CD14-positive monocyte (primary cell): ENCODE measurements around the gene DENND5B. TPM values are rescaled to one million over a fixed set of nuclear protein-coding genes. Genes with fewer than 3 reads are reported as not detected.

Experiments
- DNase-seq, 3 donors: peaks; one replicate each; pipeline ENCODE4 v3.0.0-alpha.2; 2011 to 2022
- H2AFZ ChIP-seq: 2 replicates; pipeline ENCODE4 v1.6.0; 2012; ENCODE audit warnings: mild to moderate bottlenecking, low read depth, low read length, inconsistent platforms; ENCODE audit not compliant: insufficient read depth, poor library complexity, severe bottlenecking
- H3K27ac ChIP-seq, 2 donors: 1 replicate in 1 of 2; 2 replicates in 1 of 2; pipeline ENCODE4 v1.5.1; 2012 to 2013; ENCODE audit warnings: low read length in 2 of 2, control low read depth in 1 of 2, inconsistent platforms in 1 of 2, low read depth in 1 of 2, mild to moderate bottlenecking in 1 of 2
- H3K27me3 ChIP-seq, 2 donors: one replicate each; pipeline versions ENCODE4 v1.6.0 to v1.6.1; 2011 to 2013; ENCODE audit warnings: low read length in 2 of 2; ENCODE audit not compliant: control insufficient read depth in 2 of 2, insufficient read depth in 2 of 2
- H3K36me3 ChIP-seq, 2 donors: replicated peaks in 1 of 2; 1 replicate in 1 of 2; 2 replicates in 1 of 2; pipeline versions ENCODE4 v1.5.1 to v1.6.1; 2012 to 2013; ENCODE audit warnings: low read length in 2 of 2, control low read depth in 1 of 2, inconsistent platforms in 1 of 2, mild to moderate bottlenecking in 1 of 2; ENCODE audit not compliant: insufficient read depth in 2 of 2, control insufficient read depth in 1 of 2
- H3K4me1 ChIP-seq, 2 donors: 1 replicate in 1 of 2; 2 replicates in 1 of 2; pipeline versions ENCODE4 v1.5.1 to v1.6.1; 2012 to 2013; ENCODE audit warnings: low read length in 2 of 2, control low read depth in 1 of 2, inconsistent platforms in 1 of 2, mild to moderate bottlenecking in 1 of 2, moderate library complexity in 1 of 2; ENCODE audit not compliant: insufficient read depth in 2 of 2, control insufficient read depth in 1 of 2
- H3K4me2 ChIP-seq: replicated peaks from 2 replicates; pipeline ENCODE3; 2012; ENCODE audit warnings: low read length, moderate library complexity, mild to moderate bottlenecking; ENCODE audit not compliant: poor library complexity, severe bottlenecking; ENCODE audit errors: extremely low read depth
- H3K4me3 ChIP-seq, 3 experiments: fragments of 200-600 bp in 1 of 3; sonication (generic) in 1 of 3; replicated peaks in 1 of 3; 1 replicate in 2 of 3; 2 replicates in 1 of 3; pipeline ENCODE4 v1.5.1; 2011 to 2013; ENCODE audit warnings: low read length in 3 of 3, mild to moderate bottlenecking in 3 of 3, control low read depth in 2 of 3, low read depth in 2 of 3, inconsistent platforms in 1 of 3, moderate library complexity in 1 of 3
- H3K79me2 ChIP-seq: 2 replicates; pipeline ENCODE4 v1.6.0; 2012; ENCODE audit warnings: mild to moderate bottlenecking, control low read depth, inconsistent platforms, low read length, moderate library complexity; ENCODE audit not compliant: insufficient read depth
- H3K9ac ChIP-seq: 2 replicates; pipeline ENCODE4 v1.6.0; 2017; ENCODE audit warnings: low read length, mild to moderate bottlenecking; ENCODE audit not compliant: insufficient read depth, poor library complexity, severe bottlenecking
- H3K9me3 ChIP-seq, 2 donors: replicated peaks in 1 of 2; 1 replicate in 1 of 2; 2 replicates in 1 of 2; pipeline versions ENCODE4 v1.5.1 to v1.6.1; 2012 to 2013; ENCODE audit warnings: low read length in 2 of 2, control low read depth in 1 of 2; ENCODE audit not compliant: control insufficient read depth in 1 of 2, insufficient read depth in 1 of 2
- H4K20me1 ChIP-seq: 2 replicates; pipeline ENCODE4 v1.6.0; 2012; ENCODE audit warnings: mild to moderate bottlenecking, low read length, control low read depth, moderate library complexity; ENCODE audit not compliant: insufficient read depth
- H3K27ac Mint-ChIP-seq, 7 donors: one replicate each; pipeline ENCODE4 v1.8.0; 2020; ENCODE audit warnings: mild to moderate bottlenecking in 7 of 7, mixed read lengths in 7 of 7, moderate library complexity in 6 of 7, inconsistent platforms in 2 of 7
- H3K27me3 Mint-ChIP-seq, 3 donors: one replicate each; pipeline ENCODE4 v1.8.0; 2021 to 2022; ENCODE audit warnings: low read depth in 3 of 3, mild to moderate bottlenecking in 3 of 3, mixed read lengths in 3 of 3, moderate library complexity in 3 of 3, inconsistent platforms in 1 of 3
- H3K36me3 Mint-ChIP-seq, 2 donors: one replicate each; pipeline ENCODE4 v1.8.0; 2020; ENCODE audit warnings: mixed read lengths in 2 of 2, inconsistent platforms in 1 of 2, mild to moderate bottlenecking in 1 of 2
- H3K4me1 Mint-ChIP-seq: one replicate; pipeline ENCODE4 v1.8.0; 2020; ENCODE audit warnings: mild to moderate bottlenecking, mixed read lengths
- H3K4me3 Mint-ChIP-seq, 2 donors: one replicate each; pipeline ENCODE4 v1.8.0; 2020; ENCODE audit warnings: mild to moderate bottlenecking in 2 of 2, mixed read lengths in 2 of 2, moderate library complexity in 1 of 2
- H3K9me3 Mint-ChIP-seq, 7 donors: one replicate each; pipeline ENCODE4 v1.8.0; 2020 to 2022; ENCODE audit warnings: mixed read lengths in 7 of 7, mild to moderate bottlenecking in 6 of 7, moderate library complexity in 6 of 7, inconsistent platforms in 2 of 7
- WGBS: methylation state at CpG from one replicate; pipeline ENCODE4 v1.1.5; 2013; ENCODE audit warnings: missing lambda C conversion rate; ENCODE audit not compliant: insufficient coverage; 5-methylcytosine and 5-hydroxymethylcytosine counted together
- intact Hi-C, 2 donors: fragments of 100-400 bp; cut with micrococcal nuclease; formaldehyde crosslinking; loops; one replicate each; pipeline versions ENCODE4 v1.15.0 to v1.15.1; 2023
- polyA plus RNA-seq, 3 donors: library from polyadenylated mRNA; depleted of rRNA in 1 of 3; unstranded in 2 of 3; stranded (reverse) in 1 of 3; fragments of 300-500 nt in 2 of 3; fragments of >200 nt in 1 of 3; fragmentation: Illumina TruSeq in 2 of 3; gene quantifications; 1 replicate in 2 of 3; 2 replicates in 1 of 3; pipeline ENCODE4 v1.2.3, GENCODE V29; 2012 to 2021
- TF ChIP-seq, protein P1 (sequence below): fragments of 200-600 bp; IDR thresholded peaks from one replicate; pipeline ENCODE4 v1.8.0; 2022; ENCODE audit warnings: antibody characterized with exemption, mild to moderate bottlenecking

DENND5B gene
- polyA plus RNA-seq, 3 donors: 0.23 to 0.36 (median 0.36) TPM

DNA sequence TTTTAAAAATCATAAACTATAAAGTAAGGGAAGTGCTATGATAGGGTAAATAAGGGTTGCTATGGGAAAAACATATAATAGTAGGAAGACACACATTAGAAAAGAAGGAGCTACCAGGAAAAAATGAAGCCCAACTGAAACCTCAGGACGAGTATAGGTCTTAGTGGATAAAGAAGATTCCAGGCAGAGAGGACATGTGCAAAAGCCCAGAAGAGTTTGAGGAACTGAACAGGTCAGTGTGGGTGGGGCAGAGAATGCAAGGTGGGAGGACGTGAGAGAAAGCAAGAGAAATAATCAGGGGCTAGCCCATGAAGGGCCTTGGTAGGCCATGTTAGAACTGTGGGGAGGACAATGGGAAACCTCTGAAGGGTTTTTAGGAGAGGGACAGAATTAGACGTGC, 109.5 kb downstream of the DENND5B start:
- no peak overlapping the region for H3K27ac Mint-ChIP-seq

DNA sequence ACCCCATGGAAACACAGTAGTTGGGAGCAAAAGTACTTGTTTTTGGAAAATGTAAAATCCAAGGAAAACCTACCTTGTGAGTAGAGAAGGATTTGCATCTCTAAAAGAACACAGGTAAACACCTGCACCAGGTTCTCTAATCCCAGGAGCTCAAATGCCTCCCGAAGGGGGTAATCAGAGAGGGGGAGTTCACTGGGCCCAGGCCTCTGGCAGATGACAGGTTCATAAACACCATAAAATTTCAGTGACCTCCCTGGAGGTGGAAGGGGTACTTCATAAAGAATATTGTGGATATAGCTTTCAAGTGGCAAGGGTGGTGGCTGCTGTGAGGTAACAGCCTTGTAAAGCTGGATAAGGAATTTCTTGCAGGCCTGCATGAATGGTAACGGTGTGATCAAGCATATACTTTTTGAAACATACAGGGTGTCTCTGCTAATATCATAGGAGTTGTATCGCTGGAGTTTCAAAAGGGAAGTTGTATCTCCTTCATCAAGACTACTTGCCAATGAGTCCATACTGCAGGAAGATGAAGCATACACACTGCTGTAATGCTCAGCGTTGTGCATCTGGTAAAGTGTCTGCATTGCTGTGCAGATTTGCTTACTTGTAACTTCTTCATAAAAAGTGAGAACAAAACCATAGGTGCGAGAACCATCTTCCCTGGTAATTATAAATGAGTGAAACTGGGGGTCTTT, 111.3 kb downstream of the DENND5B start:
- intact Hi-C loops: no loop called here
- no peaks in the 10 kb centered on the region for H3K4me1 ChIP-seq
- H3K27ac Mint-ChIP-seq: peak overlapping the region in 1 of 7 donors; percentile 33
- no peak overlapping the region for H3K4me3 ChIP-seq
- peaks cover 0 to 2% (median 0%) of the 10 kb centered on the region in 3 donors for H3K27me3 Mint-ChIP-seq
- TF ChIP-seq, protein P1, sequence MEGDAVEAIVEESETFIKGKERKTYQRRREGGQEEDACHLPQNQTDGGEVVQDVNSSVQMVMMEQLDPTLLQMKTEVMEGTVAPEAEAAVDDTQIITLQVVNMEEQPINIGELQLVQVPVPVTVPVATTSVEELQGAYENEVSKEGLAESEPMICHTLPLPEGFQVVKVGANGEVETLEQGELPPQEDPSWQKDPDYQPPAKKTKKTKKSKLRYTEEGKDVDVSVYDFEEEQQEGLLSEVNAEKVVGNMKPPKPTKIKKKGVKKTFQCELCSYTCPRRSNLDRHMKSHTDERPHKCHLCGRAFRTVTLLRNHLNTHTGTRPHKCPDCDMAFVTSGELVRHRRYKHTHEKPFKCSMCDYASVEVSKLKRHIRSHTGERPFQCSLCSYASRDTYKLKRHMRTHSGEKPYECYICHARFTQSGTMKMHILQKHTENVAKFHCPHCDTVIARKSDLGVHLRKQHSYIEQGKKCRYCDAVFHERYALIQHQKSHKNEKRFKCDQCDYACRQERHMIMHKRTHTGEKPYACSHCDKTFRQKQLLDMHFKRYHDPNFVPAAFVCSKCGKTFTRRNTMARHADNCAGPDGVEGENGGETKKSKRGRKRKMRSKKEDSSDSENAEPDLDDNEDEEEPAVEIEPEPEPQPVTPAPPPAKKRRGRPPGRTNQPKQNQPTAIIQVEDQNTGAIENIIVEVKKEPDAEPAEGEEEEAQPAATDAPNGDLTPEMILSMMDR: no peak
- no peaks in the 10 kb centered on the region for H3K36me3 Mint-ChIP-seq
- WGBS: 50% methylated on average over 2 of the region's 5 CpGs
- H3K9me3 ChIP-seq: no peaks in the 10 kb centered on the region
- no peaks in the 10 kb centered on the region for H4K20me1 ChIP-seq
- peaks cover 20% of the 10 kb centered on the region for H3K4me1 Mint-ChIP-seq
- H3K4me3 Mint-ChIP-seq: no peak overlapping the region
- H3K9ac ChIP-seq: no peak overlapping the region
- H3K4me2 ChIP-seq: no peak overlapping the region
- H3K36me3 ChIP-seq: no peaks in the 10 kb centered on the region
- H3K27me3 ChIP-seq: no peaks in the 10 kb centered on the region
- no peak overlapping the region for H3K27ac ChIP-seq
- H3K9me3 Mint-ChIP-seq: peaks cover 0 to 14% (median 0%) of the 10 kb centered on the region in 7 donors
- DNase-seq: no peak
- H2AFZ ChIP-seq: no peak overlapping the region
- no peaks in the 10 kb centered on the region for H3K79me2 ChIP-seq

More for the DNA sequence above, 109.5 kb downstream of the DENND5B start:
- no peak overlapping the region for H3K9ac ChIP-seq
- no peaks in the 10 kb centered on the region for H3K4me1 ChIP-seq
- H3K36me3 ChIP-seq: no peaks in the 10 kb centered on the region
- no peak overlapping the region for H3K4me3 Mint-ChIP-seq
- H3K36me3 Mint-ChIP-seq: no peaks in the 10 kb centered on the region
- H3K27me3 Mint-ChIP-seq: peaks cover 0 to 4% (median 0%) of the 10 kb centered on the region in 3 donors
- H2AFZ ChIP-seq: no peak overlapping the region
- H3K9me3 ChIP-seq: no peaks in the 10 kb centered on the region
- no peaks in the 10 kb centered on the region for H4K20me1 ChIP-seq
- DNase-seq: no peak
- WGBS: 96% methylated on average over 2 of the region's 3 CpGs
- intact Hi-C loops: no loop called here
- no peak overlapping the region for H3K27ac ChIP-seq
- peaks cover 0 to 11% (median 0%) of the 10 kb centered on the region in 7 donors for H3K9me3 Mint-ChIP-seq
- H3K27me3 ChIP-seq: no peaks in the 10 kb centered on the region
- H3K79me2 ChIP-seq: no peaks in the 10 kb centered on the region
- TF ChIP-seq, protein P1: no peak
- peaks cover 16% of the 10 kb centered on the region for H3K4me1 Mint-ChIP-seq
- no peak overlapping the region for H3K4me3 ChIP-seq
- H3K4me2 ChIP-seq: no peak overlapping the region
